Stimulated activated CD8-positive, alpha-beta memory T cell treated with anti-CD3 and anti-CD28 coated beads, Interleukin-4, amount 100 ng/mL, for 1 hour (primary cell): Measurements from ENCODE around the gene PARP1.
"Not testable (repeated sequence)": the region's sequence is repeated elsewhere in the genome, so short reads cannot be mapped to it uniquely, and the experiment has no call there.

Experiments
- DNase-seq, 2 donors: peaks; one replicate each; pipeline ENCODE4 v3.0.0-alpha.2; 2020; ENCODE audit warnings: low read depth in 2 of 2, low spot score in 1 of 2

Gene PARP1

GRCh38 chr1:226429858-226430715 lies 22.2 kb upstream of the PARP1 start:
- DNase-seq: no peak

DNA sequence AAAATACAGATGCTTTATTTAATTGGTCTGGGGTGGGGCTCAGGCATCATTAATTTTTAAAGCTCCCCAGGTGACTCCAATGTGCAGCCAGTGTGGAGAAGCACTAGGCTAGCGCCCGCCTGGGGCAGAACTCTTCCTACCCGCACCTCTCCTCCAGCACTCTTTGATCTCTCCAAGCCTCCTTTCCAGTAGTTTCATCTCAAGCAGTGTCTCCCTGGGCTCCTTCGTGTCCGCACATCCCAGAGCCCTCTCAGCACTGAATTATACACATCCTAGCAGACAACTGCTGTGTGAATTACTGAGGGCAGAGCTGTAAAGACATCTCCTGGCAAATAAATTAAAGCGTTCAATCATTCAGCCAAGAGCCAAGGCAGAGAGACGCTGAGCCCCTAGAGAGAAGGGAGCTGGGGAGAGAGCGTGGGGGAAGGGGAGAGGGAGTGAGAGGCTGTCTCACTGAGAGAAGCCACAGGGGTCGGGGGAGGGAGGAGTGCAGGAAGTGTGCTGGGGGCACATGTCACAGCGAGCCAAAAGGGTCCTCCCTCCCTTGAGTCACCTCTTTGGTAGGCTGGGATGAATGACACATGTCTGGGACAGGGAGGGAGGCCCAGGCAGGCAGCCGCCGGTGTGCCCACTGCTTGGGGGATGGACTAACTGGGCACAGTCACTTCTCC lies 21.0 kb upstream of the PARP1 start:
- DNase-seq: no peak

GRCh38 chr1:226428348-226428747 lies 20.5 kb upstream of the PARP1 start:
- no peak for DNase-seq

DNA sequence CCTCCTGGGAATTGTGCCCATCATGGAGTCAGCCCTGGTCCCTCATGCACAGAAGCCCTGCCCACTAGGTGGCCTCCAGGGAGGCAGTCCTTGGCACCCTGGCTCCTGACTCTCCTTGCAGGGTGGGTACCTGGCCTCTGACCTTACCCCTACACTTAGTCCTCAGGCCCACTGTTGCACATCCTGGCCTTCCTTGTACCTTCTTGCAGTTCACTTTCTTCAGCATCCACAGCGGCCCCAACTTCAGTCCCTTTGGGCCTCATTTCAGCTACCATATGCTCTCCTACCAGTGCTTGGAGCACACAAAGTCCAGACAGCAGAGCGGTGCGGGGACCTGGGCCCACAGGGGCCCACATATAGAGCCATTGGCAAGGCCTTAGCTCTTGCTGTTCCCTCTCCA lies 19.2 kb upstream of the PARP1 start:
- no peak for DNase-seq

- DNase-seq: not testable (repeated sequence)
Observed at GRCh38 chr1:226426395-226426794, 18.5 kb upstream of the PARP1 start.

DNA sequence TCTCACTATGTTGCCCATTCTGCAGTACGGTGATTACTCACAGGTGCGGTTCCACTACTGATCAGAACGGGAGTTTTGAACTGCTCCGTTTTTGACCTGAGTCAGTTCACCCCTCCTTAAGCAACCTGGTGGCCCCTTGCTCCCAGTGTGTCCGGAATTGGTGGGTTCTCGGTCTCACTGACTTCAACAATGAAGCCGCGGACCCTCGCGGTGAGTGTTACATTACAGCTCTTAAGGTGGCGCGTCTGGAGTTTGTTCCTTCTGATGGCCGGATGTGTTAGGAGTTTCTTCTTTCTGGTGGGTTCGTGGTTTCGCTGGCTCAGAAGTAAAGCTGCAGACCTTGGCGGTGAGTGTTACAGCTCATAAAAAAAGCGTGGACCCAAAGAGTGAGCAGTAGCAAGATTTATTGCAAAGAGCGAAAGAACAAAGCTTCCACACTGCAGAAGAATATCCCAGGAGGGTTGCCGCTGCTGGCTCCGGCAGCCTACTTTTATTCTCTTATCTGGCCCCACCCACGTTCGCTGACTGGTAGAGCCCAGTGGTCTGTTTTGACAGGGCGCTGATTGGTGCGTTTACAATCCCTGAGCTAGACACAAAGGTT lies 17.6 kb upstream of the PARP1 start:
- DNase-seq: no peak

GRCh38 chr1:226425004-226425378 lies 17.1 kb upstream of the PARP1 start:
- DNase-seq: no peak

GRCh38 chr1:226424221-226425003 lies 16.5 kb upstream of the PARP1 start:
- DNase-seq: no peak

GRCh38 chr1:226422478-226422877 lies 14.6 kb upstream of the PARP1 start:
- no peak for DNase-seq

DNA sequence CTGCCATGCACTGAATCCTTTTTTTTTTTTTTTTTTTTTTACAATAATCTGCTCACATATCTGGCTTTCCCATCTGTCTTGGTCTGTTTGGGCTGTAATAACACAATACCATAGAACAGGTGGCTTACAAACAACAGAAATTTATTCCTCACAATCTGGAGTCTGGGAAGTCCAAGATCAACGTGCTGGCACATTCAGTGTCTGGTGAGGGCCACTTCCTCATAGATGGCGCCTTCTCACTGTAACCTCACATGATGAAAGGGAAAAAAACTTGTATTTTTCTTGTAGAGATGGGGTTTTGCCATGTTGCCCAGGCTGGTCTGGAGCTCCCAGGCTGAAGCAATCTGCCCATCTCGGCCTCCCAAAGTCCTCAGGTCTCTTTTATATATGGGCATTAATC lies 13.0 kb upstream of the PARP1 start:
- DNase-seq: no peak

DNA sequence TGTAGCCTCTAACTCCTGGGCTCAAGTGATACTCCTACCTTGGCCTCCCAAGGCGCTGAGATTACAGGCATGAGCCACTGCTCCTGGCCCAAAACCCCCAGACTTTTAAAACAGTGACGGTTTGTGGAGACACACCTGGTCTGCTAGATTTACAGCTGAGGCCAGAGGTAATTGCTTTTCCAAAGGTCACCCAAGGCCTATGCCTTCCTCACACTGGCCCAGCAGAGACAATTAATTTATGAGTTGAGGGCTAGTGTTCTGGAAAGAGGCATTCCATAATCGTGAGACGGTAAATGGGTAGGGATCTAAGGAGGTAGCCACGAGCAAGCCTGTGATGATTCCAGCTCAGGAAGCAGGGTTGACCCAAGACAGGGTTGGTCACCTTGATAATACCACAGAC lies 12.4 kb upstream of the PARP1 start:
- no peak for DNase-seq

DNA sequence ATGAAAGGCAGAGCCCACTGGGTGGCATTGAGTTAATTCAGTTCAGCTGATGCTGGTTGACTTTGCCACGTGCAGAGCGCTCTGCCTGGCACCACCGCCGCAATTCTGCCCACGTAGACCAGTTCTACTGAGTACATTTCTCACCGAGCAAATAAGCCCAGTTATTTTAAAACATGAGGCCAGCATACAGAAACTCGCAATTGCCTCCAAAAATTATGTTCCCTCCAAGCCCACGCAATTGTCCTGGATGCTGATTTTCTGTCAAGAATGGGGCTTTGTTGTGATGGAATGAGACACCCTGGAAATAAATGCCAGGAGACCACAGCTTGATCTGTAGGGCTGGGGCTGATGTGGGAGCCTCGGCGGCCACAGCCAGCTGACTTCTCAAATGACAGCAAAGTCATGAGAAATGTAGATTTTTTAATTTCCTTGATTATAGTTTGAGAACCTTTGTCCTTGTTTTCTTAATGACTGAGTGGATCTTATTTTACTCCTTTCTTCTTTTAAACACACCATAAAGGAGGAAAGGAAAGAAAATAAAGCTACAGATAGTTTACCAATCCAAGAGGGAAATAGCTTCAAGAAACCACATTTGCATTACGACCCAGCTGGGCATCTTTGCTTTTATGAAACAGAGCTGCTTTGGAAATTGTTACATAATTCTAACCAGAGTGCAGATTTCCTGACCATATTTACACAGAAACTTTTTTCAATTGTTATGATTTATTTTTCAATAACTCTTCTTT lies 11.6 kb upstream of the PARP1 start:
- no peak for DNase-seq

- DNase-seq: no peak
Observed at GRCh38 chr1:226417830-226418546, 10.1 kb upstream of the PARP1 start.

GRCh38 chr1:226417350-226417749 lies 9.5 kb upstream of the PARP1 start:
- DNase-seq: no peak

- no peak for DNase-seq
Observed at GRCh38 chr1:226414098-226414698, 6.3 kb upstream of the PARP1 start.

- DNase-seq: no peak
Observed at GRCh38 chr1:226411619-226412018, 3.7 kb upstream of the PARP1 start.

DNA sequence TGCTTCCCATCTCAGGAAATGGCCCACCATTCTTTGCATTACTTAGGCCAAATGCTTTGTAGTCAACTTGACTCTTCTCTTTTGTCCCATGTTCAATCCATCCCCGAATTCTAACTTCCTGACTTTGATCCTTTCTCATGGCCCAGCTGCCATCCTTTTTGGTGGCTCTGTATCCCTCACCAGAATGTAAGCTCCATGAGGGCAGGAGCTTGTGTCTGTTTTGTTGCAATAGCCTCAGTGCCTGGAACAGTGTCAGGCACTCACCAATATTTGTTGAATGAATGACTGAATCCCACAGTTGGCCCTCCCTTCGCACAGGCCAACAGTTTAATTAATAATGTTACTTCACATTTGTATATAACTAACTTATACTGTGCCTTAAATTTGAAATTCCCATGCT lies 3.1 kb upstream of the PARP1 start:
- DNase-seq: no peak

- DNase-seq: no peak
Observed at GRCh38 chr1:226409392-226409791, 1.5 kb upstream of the PARP1 start.

DNA sequence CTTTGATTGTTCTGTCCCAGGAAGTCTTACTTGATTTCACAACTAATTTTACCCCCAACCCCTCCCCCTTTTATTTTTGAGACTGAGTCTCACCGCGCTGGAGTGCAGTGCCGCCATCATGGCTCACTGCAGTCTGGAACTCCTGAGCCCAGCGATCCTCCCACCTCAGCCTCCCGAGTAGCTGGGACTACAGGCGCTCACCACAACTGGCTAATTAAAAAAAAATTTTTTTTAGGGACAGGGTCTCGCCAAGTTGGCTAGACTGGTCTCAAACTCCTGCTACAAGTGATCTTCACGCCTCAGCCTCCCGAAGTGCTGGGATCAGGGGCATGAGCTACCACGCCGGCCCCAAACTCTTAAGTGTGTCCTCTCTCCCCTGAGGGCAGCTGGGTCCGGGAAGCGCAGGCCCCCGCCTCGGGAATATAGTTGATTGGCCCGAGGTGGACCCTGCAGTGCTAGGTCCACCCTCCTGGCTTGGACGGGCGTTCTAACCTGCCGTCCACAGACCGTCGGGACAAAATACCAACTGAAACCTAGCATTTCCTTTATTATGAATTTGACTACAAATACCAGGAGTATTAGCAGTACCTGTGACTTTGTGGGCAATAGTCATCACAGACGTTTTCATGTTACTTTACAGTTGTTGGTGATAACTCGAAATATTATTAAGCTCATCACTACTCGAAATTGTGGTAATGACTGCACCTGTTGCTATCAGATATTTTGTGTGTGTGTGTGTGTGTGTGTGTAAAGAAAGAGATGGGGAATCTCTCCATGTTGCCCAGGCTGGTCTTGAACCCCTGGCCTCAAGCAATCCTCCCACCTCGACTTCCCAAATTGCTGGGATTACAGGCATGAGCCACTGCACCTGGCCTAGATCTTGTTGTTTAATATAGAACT lies 642 bp upstream of the PARP1 start:
- no peak for DNase-seq
